AG08395 (cell line): Measurements from ENCODE around the gene CPT1A.

ENCODE experiments used
- DNase-seq: peaks from one replicate; pipeline ENCODE4 v3.0.0; 2012; ENCODE audit warnings: mixed read lengths, low spot score

CPT1A gene

GRCh38 chr11:68831124-68831523, 10.6 kb downstream of the CPT1A start:
- DNase-seq: no peak

- DNase-seq: no peak
Observed at GRCh38 chr11:68829581-68829980, 12.1 kb downstream of the CPT1A start.

- no peak for DNase-seq
Observed at GRCh38 chr11:68828957-68829356, 12.8 kb downstream of the CPT1A start.

- DNase-seq: no peak
Observed at GRCh38 chr11:68828155-68828931, 13.4 kb downstream of the CPT1A start.

GRCh38 chr11:68827733-68828132, 14.0 kb downstream of the CPT1A start:
- DNase-seq: no peak

GRCh38 chr11:68826726-68827125, 15.0 kb downstream of the CPT1A start:
- no peak for DNase-seq

GRCh38 chr11:68825571-68825970, 16.1 kb downstream of the CPT1A start:
- no peak for DNase-seq

- DNase-seq: no peak
Observed at GRCh38 chr11:68822546-68822945, 19.2 kb downstream of the CPT1A start.

- DNase-seq: no peak
Observed at GRCh38 chr11:68821670-68822069, 20.0 kb downstream of the CPT1A start.

GRCh38 chr11:68819362-68819761, 22.4 kb downstream of the CPT1A start:
- no peak for DNase-seq

GRCh38 chr11:68818181-68818580, 23.5 kb downstream of the CPT1A start:
- DNase-seq: no peak

GRCh38 chr11:68817554-68817953, 24.2 kb downstream of the CPT1A start:
- DNase-seq: no peak

- DNase-seq: no peak
Observed at GRCh38 chr11:68816917-68817419, 24.7 kb downstream of the CPT1A start.

- no peak for DNase-seq
Observed at GRCh38 chr11:68816251-68816776, 25.4 kb downstream of the CPT1A start.

GRCh38 chr11:68813773-68814172, 27.9 kb downstream of the CPT1A start:
- no peak for DNase-seq

GRCh38 chr11:68812526-68812925, 29.2 kb downstream of the CPT1A start:
- DNase-seq: peak; percentile 80

GRCh38 chr11:68810164-68810563, 31.6 kb downstream of the CPT1A start:
- DNase-seq: no peak

- no peak for DNase-seq
Observed at GRCh38 chr11:68809506-68809905, 32.2 kb downstream of the CPT1A start.

- no peak for DNase-seq
Observed at GRCh38 chr11:68808787-68809186, 32.9 kb downstream of the CPT1A start.

GRCh38 chr11:68806931-68807844, 34.5 kb downstream of the CPT1A start:
- DNase-seq: peak; percentile 69

- no peak for DNase-seq
Observed at GRCh38 chr11:68804786-68805185, 36.9 kb downstream of the CPT1A start.

GRCh38 chr11:68803766-68804165, 38.0 kb downstream of the CPT1A start:
- no peak for DNase-seq
